NCI-H526 (cell line): ENCODE results near the gene PSD.

Experiments used
- DNase-seq, 2 experiments: peaks; one replicate each; lab custom pipeline; 2025; lab: John Stamatoyannopoulos, UW

Gene PSD

DNA sequence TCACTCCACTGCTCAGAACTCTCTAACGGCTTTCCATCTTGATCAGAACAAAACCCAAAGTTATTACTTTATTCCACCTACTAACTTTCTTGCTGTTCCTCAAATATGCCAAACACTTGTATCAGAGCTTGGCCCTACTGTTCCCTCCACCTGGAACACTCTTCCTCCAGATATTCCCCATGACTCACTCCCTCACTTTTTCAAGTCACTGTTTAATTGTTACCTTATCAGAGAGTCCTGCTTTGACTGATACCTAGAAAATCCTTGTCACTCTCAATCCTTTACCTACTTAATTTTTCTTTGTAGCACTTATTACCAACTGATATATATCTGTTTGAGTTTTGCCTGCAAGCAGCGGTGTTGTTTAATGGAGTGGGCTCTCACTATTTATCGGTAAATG, 28.7 kb downstream of the PSD start:
- no peak for DNase-seq

DNA sequence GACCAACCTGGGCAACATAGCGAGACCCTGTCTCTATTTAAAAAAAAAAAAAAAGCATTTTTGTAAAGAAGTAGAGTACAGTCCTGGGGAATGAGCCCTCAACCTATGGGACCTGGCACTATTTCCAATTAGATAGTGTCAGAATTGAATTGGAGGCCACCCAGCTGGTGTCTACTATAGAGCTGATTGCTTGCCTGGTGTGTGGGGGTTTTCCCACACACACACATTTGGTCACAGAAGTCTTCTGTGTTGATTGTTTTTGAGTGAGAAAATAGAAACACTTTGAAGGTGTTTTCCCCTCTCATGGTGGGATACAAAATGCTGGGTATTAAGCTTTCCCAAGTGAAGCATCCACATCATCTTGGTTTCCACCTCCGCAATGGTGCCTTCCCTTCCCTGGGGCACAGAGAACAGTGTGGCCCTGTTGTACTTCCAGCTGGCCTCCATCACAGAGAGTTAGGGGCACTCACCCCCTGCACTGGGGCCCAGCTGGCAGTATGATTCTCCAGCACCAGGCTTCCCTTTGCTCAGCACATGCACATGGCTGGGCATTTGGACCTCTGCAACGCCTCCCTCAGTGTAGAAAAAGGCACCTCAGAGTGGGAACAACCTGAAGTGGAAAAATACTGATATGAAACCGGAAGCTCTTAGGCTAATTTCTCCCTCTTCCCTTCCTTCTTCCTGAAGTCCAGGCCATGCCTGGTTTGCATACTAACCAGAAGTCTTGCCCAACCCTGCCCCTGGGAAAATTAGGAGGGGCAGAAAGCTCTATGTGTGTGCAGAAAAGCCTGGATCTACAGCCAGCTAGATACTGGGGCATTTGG, 33.8 kb downstream of the PSD start:
- DNase-seq = peak in 1 of 2 experiments; percentile 50

DNA sequence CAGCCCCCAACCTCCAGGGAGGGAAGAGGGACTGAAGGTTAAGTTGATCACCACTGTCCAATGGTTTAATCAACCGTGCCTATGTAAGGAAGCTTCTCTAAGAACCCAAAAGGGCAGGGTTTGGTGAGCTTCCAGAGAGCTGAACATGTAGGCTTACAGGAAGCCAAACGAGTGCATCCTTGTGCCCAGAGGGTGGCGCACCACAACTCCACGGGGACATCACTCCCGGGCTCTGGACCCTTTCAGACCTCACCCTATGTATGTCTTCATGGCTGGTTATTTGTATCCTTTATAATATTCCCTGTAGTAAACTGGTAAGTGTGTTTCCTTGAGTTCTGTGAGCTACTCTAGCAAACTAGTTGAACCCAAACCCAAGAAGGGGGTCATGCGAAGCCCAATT, 34.5 kb downstream of the PSD start:
- no peak for DNase-seq

DNA sequence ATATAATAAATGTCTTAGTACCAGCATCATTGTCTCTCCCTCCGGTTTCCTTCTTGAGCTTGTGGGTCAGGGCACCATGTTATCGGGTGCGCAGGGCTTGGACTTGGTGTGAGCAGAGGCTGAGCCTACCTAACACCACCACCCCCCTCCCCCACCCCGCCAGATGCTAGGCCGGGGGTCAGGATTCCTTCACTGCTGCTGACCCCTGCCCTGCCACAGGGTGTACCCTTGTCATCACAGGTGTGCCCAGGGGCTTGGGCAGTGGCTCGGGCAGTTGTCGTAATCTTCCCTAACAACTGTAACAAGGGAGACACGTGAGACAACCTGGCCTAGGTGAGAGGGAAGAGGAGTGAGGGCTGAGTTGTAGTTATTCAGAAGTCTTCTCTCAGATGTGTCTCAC, 35.7 kb downstream of the PSD start:
- no peak for DNase-seq

DNA sequence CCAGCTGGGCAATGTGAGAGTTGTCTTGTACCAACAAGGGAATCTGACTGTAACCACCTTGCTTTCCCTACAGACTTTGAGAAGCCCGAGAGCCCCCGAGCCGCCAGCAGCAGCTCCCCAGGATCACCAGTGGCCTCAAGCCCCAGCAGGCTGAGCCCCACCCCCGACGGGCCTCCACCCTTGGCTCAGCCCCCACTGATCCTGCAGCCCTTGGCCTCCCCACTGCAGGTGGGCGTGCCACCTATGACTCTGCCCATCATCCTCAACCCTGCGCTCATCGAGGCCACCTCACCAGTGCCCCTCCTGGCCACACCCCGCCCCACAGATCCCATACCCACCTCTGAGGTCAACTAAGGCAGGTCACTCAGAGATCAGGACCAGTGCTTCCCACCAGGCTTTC, 36.6 kb downstream of the PSD start:
- no peak for DNase-seq

DNA sequence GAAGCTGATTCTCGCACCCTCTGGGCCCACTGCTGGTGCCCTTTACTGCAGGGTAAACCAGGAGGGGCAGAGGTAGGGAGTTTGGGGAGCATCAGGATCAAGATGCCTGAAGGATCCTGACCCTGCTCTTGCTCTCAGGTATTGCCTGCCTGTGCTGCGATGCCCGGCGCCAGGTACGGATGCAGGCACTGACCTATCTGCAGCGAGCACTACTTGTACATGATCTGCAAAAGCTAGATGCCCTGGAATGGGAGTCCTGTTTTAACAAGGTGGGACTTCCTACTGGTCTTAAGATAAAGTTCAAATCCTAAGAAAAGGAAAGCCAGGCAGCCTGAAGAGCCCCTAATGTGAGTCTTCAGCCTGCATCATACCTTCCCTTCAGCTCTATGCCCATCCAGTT, 39.2 kb downstream of the PSD start:
- DNase-seq = no peak

DNA sequence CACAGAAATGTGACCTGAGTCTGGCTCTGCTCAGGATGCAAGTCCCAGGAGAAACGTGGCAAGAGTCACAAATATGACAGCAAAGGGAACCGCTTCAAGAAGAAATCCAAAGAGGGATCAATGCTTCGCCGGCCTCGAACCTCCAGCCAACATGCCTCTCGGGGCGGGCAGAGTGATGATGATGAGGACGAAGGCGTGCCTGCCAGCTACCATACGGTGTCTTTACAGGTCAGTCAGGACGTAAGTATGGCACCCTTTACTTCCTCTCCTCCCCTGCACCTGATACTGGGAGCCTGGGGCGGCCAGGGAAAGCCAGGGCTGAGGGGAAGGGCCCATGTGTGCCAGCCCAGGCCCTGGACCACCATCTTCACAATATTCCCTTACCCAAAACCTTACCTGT, 41.7 kb downstream of the PSD start:
- DNase-seq = no peak

DNA sequence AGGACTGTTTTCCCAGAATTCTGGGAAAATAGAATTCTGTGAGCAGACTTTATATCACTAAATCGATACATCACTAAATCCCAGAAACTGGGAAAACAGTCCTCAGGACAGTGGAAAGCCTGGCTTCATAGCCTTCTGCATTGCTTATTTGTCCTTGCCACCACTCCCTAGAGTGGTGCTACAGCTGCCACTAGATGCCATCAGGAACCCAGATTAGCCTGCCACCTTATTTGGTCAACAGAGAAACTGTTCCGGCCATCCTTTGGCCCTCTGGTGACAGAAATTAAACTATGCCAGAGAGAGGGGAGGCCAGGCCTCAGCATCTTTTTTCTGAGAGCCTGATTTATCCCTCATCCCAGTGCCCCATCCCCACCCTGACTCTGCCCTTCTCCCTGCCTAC, 42.7 kb downstream of the PSD start:
- DNase-seq = no peak

DNA sequence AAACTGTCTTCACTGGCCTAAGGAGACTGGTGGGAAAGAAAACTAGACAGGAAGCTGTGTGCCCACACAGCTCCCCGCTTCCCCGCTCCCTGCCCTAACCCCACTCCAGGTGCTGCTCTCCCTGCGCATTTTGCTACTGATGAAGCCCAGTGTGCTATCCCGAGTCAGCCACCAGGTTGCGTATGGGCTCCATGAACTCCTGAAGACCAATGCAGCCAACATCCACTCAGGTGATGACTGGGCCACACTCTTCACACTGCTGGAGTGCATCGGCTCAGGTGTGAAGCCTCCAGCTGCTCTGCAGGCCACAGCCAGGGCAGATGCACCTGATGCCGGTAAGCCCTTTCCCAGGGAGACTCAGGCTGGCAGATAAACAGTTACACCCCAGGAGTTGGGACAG, 43.3 kb downstream of the PSD start:
- DNase-seq = no peak

DNA sequence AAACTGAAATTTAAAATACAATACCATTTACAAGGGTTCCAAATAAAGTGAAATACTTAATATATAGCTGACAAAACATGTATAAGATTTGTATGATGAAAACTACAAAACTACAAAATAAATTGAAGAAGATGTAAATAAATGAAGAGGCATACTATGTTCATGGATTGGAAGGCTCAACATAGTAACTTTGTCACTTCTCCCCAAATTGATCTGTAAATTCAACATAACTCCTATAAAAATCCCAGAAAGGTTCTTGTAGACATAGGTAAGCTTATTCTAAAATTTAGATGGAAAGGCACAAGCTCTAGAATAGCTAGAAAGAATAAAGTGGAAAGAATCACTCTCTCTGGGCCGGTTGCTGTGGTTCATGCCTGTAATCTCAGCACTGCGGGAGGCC, 47.3 kb downstream of the PSD start:
- DNase-seq = no peak

DNA sequence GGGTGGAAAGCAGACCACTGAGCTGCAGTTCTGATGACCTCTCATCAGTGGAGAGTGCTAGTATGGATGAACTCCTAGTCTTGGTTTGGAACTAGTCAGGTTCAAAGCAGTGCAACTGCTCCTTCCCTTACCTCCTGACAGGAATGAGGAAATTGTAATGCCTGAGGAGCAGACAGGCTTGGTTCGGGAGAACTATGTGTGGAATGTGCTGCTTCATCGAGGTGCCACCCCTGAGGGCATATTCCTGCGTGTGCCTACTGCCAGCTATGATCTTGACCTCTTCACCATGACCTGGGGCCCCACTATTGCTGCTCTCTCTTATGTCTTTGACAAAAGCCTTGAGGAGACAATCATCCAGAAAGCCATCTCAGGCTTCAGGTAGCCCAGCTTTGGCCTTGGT, 50.5 kb downstream of the PSD start:
- no peak for DNase-seq

DNA sequence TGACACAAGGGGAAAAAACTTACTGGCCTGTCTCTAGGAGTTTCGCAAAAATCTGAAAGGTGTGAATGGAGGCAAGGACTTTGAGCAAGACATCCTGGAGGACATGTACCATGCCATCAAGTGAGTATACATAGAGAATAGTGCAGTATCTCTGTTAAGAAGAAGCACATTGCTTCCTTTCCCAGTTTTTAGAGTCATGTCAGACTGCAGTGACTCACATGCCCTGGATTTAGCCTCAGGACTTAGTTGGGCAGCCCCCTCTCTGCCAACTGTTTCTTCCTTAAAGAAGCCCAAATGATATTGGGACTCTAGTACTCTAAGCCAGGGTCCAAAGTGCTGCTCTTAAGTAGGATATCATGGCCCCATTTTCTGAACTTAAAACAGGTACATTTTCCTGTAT, 51.1 kb downstream of the PSD start:
- DNase-seq = no peak

DNA sequence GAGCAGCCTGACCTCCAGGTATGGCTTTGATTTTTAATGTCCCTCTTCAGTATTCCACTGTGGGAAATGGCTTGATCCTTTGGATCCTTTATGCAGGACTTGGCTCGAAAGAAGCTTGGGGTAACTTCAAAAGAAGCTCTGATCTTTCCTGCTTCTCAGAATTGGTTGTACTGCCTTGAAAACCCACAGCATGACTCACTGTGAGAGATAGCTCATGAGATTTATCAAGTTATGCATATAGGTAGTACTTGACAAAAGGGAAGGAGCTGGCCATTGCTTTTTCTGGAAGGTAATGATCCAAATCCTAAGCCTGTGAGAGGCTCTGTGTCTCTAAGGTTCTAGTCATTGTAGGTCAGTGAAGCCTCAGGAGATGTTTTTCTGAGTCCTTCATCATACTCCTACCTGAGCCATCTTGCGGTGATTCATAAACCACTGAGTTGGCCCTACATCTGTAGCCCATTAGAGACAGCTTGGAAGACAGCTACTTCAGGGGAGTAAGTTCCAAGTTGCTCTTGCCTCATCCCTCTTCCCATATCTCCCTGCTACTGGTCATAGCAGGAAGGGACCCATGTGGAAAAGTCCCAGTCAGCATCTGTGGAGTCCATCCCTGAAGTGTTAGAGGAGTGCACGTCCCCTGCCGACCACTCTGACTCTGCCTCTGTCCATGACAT, 59.7 kb downstream of the PSD start:
- no peak for DNase-seq

DNA sequence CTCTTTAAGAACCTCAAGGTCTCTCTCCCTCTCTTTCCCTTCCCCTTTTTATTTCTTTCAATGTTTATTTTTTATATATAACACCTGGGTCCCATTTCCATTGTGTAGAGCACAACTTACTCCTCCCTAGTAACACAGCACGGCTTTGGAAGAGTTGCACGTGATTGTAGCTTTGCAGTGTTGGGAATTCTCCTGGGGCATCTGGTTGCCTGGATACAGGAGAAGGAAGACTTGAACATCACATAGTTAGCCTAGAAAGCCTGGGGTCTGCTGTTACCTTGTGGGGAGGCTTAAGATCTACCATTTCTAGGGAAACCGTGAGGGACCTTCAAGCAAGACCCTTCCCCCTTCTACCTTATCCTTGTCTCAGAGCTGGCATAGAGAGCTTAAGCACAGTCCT, 64.1 kb downstream of the PSD start:
- no peak for DNase-seq
